MG63 (cell line): ENCODE results near the gene IL27RA. TPM values are rescaled to one million over a fixed set of nuclear protein-coding genes. Genes with fewer than 3 reads are reported as not detected.

Experiments
- total RNA-seq: library from RNA; depleted of rRNA; stranded (reverse); fragments of >200 nt; shearing (Covaris generic); gene quantifications from 2 replicates; pipeline ENCODE4 v1.2.3, GENCODE V29; 2014; ENCODE audit warnings: low replicate concordance; rRNA removed

IL27RA gene
- total RNA-seq, 1 experiment from 2014 or later = 8.4 TPM

Other genes starting within 250 kb of the IL27RA start
- gene ZSWIM4, start 236.3 kb upstream of the IL27RA start, total RNA-seq = 4.8 and 7.9 TPM in 2 replicates
- gene NANOS3, start 154.6 kb upstream of the IL27RA start, total RNA-seq = not detected in 2 replicates
- gene BRME1, start 125.6 kb upstream of the IL27RA start, total RNA-seq = 5.1 and 8.4 TPM in 2 replicates
- gene CC2D1A, start 125.6 kb upstream of the IL27RA start, total RNA-seq = 26.2 and 27.3 TPM in 2 replicates
- gene PODNL1, start 93.3 kb upstream of the IL27RA start, total RNA-seq = not detected in 2 replicates
- gene DCAF15, start 79.3 kb upstream of the IL27RA start, total RNA-seq = 13.8 and 22.9 TPM in 2 replicates
- gene RFX1, start 25.4 kb upstream of the IL27RA start, total RNA-seq = 0.86 and 3.3 TPM in 2 replicates
- gene RLN3, start 3.6 kb upstream of the IL27RA start, total RNA-seq = not detected in 2 replicates
- not detected in 2 replicates for gene PALM3, start 30.3 kb downstream of the IL27RA start, total RNA-seq
- gene MISP3, start 41.0 kb downstream of the IL27RA start, total RNA-seq = 1.6 and 2.3 TPM in 2 replicates
- gene C19orf67, start 54.0 kb downstream of the IL27RA start, total RNA-seq = not detected in 2 replicates
- 41.9 and 99.7 TPM in 2 replicates for gene SAMD1, start 59.0 kb downstream of the IL27RA start, total RNA-seq
- gene PRKACA, start 86.0 kb downstream of the IL27RA start, total RNA-seq = 22.7 and 48.4 TPM in 2 replicates
- 49.2 and 63.3 TPM in 2 replicates for gene ASF1B, start 104.8 kb downstream of the IL27RA start, total RNA-seq
- 2.8 and 9.7 TPM in 2 replicates for gene ADGRL1, start 174.4 kb downstream of the IL27RA start, total RNA-seq